NCI-H2227 treated with DMSO at 0.1 percent for 48 hours (cell line): Measurements from ENCODE around the gene GPRIN3.
"Not testable (repeated sequence)": the region's sequence is repeated elsewhere in the genome, so short reads cannot be mapped to it uniquely, and the experiment has no call there.

Source experiments
- DNase-seq: peaks from one replicate; lab custom pipeline; 2025; lab: John Stamatoyannopoulos, UW

The GPRIN3 gene

DNA sequence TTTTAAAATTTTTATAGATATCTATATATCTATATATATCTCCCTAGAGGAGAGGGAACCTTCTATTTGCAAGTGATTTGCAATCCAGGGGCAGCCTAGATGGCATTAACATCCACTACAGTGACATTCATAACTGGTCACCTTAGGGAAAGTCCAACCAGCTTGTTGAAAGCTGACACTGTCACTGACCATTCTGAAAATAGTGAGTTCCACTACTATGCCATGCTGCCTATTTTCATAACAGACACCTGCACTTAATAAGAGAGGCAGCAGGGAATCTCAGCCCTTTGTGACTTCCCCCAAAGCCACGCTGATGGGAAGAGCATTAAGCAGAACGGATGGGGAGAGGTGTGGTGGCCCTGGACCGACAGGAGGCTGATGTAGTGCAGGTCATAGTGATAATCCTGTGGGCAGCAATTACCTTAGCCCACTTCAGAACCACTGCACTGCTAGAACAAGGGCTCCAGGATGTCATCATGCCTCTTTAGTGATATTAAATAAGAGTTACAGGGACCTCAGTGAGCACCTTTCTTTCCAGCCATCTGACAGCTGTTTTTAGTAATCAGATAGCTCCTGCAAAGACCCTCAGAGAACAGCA, 51.3 kb downstream of the GPRIN3 start:
- peak; percentile 15 for DNase-seq

- peak; percentile 6 for DNase-seq
These were observed 52.8 kb downstream of the GPRIN3 start for GRCh38 chr4:89254847-89255246.

- DNase-seq, result not testable (repeated sequence)
These were observed 53.3 kb downstream of the GPRIN3 start for GRCh38 chr4:89254347-89254746.

GRCh38 chr4:89253935-89254334, 53.7 kb downstream of the GPRIN3 start:
- no peak for DNase-seq

- DNase-seq, result no peak
These were observed 54.3 kb downstream of the GPRIN3 start for GRCh38 chr4:89253311-89253710.

GRCh38 chr4:89251396-89251795, 56.2 kb downstream of the GPRIN3 start:
- no peak for DNase-seq

DNA sequence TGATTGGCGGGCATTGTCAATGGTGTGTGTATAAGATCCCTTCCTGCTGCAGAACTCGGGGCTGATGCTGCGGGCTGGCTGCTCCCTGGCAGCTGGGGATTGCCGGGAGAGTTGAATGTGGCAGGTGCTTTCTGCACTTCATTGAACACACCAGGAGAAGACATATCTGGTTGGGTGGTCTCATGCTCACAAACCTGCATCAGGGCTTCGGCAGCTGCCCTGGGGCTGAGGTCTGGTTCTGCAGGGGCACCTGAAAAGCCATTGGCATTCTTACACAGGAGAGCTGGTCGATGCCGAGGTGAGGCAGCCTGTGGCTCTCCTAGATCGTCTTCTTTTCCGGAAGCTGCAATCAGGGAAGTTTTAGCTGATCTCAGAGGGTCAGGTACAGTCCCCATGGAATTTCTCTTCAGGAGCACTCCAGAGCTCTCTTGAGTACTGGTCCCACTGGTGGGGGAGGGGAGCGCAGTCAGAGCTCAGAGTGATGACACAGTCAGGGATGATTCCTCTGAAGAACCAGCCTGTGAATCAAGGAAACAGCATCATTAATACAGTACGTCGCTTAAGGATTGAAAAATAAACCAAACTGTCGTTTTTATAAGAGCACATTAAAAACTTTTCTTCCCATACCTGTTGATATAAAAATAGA, 57.8 kb downstream of the GPRIN3 start:
- no peak for DNase-seq

GRCh38 chr4:89249313-89249712, 58.3 kb downstream of the GPRIN3 start:
- no peak for DNase-seq

DNA sequence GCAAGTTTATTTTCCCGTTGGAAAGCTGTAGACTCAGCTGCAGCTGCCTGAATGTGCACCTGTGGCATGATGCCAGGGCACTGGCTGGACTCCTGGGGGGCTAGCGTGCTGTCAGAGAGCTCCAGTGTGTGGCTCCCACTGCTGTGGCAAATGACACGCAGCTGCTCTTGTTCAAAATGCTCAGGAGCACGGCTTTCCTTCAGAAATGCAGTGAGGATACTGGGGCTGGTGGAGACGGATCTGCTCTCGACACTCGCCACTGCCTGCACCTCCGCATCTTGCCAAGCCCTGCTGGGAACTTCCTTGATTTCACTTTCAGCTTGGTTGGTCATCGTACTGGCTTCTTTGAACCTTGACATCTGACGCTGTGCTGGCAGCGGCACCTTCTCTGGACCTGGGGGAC, 58.7 kb downstream of the GPRIN3 start:
- DNase-seq, result no peak

GRCh38 chr4:89247951-89248350, 59.6 kb downstream of the GPRIN3 start:
- DNase-seq, result no peak

- no peak for DNase-seq
These were observed 62.1 kb downstream of the GPRIN3 start for GRCh38 chr4:89245459-89245858.

GRCh38 chr4:89243733-89244252, 63.8 kb downstream of the GPRIN3 start:
- no peak for DNase-seq

GRCh38 chr4:89242864-89243732, 64.5 kb downstream of the GPRIN3 start:
- DNase-seq, result no peak

DNA sequence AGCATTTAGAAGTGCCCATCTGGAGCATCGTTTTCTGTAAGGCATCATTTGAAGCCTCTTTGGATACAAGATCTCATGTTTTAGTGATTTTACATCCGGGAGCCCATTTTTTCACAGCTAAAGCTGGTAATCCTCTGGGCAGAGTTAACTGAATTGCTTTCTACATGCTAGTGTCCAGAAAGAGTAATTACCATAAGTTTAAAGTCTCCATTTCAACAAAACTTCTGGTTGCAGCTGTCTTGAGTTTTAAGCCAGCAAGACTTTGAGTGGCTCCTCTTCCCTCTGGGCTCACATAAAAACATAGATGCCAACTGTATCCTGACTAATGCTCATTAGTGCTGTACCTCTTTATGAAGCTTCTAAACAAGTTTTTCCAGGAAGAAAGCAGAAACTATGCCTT, 65.4 kb downstream of the GPRIN3 start:
- no peak for DNase-seq

DNA sequence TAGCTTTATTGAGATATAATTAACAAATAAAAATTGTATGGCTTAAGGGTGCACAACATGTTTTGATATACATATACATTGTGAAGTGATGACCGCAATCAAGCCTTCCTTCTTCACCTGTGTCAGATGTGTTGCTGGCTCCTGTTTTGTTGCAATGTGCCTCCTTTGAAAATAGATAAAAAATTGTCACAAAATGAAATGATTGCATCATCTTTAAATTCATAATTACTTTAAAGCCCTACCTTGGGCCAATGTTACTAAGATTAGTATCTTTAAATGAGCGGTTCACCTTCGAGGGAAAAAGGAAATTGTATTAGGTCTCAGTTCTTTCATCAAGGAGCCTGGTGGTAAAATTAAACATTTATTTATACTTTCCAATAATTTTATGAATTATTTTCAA, 77.3 kb downstream of the GPRIN3 start:
- no peak for DNase-seq

GRCh38 chr4:89226665-89227574, 80.7 kb downstream of the GPRIN3 start:
- DNase-seq, result peak; percentile 44

DNA sequence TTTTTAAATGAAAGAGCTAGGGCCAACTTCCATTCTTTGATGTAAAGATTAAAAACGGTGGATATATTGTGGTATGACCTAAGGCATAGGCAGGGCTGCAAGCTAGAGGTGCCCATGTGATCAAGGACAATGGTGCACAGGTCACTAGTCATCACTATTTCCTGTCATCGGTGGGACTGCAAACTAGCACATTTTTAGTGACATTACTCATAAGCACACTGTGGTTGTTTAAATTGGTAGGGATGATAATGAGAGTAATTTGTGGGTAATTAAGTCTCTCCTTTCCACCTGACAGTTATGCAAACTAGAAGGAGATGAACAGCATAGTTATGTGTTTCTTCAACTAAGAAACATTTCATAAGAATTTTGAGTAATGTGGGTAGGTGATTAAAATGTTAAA, 85.4 kb downstream of the GPRIN3 start:
- DNase-seq, result no peak

DNA sequence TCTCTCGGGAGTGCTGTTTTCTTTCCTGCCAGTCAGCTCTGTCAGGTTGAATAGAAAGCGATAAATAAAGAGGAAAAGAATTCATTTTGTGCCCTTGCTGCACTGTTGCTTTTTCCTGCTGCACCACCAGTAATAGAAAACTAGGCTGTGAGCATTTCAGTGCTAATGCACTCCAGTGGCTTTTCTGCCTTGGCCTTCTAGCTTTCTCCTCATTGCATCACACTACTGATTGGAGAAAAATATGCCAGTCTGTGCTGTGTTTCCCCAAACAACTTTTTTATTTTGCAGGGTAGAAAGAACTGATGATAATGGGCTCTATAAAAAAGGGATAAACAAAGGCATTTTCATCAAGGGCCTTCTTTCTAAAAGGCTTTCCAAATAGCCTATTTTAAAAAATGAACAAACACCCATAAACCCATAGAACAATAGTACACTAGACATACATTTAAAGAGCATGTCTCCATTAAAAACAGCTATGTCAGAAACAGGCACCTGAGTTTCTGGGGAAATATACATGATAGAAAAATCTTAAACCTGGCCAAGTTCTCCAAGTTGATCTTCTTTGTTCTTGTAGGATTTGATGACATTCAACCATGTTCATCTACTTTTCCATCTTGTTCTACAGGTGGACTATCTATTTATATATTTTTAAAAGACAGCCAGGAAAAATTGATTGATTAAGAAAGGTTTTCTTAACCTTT, 86.3 kb downstream of the GPRIN3 start:
- no peak for DNase-seq

DNA sequence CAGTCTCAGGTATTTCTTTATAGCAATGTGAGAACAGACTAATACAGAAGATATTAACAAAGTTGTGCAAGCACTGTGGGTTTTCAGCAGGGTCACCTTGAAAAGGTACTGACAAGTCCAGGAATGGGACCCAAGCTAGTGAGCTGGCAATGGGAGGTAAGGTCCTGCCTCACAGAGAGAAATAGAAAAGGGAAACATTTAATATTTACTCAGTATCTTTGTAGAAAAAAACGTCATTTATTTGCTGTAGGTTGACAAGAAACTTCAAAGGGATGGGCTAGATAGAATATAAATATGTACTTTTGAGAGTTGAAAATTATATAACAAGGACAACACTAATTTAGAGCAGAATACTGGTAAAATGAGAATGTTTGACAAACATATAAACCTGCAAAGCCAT, 89.0 kb downstream of the GPRIN3 start:
- no peak for DNase-seq

DNA sequence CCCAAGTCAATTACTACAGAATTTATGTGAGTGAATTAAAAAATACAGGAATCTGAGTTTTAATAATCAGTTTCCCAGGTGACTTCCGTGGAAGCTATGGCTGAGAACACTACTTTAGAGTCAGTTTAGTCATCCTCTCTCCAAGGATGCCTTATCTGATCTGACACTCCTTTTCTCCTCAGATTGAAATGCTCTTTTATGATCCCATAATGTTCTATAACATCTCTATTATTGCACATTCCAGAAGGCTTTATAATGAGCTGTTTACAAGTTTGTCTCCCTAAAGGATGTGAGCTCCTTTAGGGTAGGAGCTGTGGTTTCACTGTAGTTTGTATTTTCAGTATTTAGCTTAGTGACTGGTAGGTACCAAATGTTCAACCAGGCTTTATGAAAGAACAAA, 90.0 kb downstream of the GPRIN3 start:
- no peak for DNase-seq

GRCh38 chr4:89216866-89217265, 90.7 kb downstream of the GPRIN3 start:
- DNase-seq, result no peak
